Ureter (tissue), 1 donor: ENCODE measurements around the gene OLFML2A. TPM values are rescaled to one million over a fixed set of nuclear protein-coding genes. Genes with fewer than 3 reads are reported as not detected.
A peak's percentile ranks its signal among the peaks of the same experiment; 100 is the strongest.

Experiments used
- DNase-seq: peaks from one replicate; pipeline ENCODE4 v3.0.0-alpha.2; 2020; ENCODE audit warnings: low spot score
- total RNA-seq: library from RNA; stranded (reverse); gene quantifications from one replicate; pipeline ENCODE4 v1.2.4, GENCODE V29; 2023
- donor health status: DM: yes; HTN: yes; CAD: no.

Gene OLFML2A
- total RNA-seq, 1 donor from 2014 or later: 13.1 TPM

DNA sequence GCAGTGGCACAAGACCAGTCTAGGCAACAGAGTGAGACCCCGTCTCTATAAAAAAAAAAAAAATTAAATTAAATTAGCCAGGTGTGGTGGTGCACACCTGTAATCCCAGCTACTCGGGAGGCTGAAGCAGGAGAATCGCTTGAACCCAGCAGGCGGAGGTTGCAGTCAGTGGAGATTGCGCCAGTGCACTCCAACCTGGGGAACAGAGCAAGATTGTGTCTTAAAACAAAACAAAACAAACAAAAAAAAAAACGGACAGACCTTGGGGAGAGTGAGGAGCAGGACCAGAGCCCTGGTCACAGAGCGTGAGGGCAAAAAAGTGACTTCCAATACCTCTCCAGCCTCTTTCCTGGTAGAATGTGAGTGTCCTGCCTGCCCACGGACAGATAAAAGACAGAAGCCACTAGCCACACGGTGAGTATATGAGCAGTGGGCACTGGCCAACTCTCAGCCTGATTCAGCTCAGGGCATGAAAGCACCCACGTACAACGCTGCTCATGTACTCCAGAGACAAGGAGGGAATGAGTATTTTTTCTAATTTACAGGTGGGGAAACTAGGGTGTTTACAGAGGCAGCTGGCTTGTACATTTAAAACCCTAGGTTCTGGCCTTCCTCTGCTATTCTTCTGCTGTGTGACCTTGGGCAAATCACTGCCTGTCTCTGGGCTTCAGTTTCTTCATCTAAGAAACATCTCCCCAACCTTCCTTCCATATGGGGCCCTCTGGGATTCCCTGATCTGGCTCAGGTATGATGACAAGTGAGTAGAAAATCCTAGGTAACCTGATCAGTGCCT, 1.8 kb downstream of the OLFML2A start:
- DNase-seq: no peak

DNA sequence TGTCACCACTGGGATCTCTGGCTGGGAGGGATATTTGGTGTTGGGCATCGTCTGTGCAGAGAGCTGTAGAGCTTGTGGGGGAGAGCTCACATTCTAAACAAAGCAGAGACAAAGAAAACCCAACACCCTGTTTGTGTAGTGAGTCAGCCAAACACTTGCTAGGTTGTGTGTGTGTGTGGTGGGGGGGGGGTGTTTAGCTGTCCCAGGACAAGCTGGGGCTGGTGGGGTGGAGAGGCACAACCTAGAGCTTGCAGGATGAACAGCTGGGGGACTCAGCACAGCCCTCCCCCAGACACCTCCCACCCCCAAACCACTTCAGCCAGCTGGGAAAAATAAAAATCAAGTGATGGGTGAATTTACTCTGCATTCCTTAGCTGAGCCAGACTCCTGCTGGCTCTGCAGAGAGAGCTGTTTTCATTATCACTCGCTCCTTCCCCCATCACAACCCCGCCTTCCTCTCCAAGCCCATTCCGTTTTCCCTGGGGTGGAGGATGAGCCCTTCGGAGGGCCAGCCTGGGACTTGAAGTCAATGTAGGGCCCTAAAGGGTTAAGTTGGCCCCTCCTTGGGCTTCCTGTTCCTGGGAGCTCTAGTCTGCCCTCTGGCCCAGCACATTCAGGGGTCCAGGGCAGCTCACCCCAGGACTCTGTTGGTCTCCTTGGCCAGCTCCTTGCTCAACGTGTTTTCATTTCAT, 2.6 kb downstream of the OLFML2A start:
- DNase-seq: peak; percentile 53

DNA sequence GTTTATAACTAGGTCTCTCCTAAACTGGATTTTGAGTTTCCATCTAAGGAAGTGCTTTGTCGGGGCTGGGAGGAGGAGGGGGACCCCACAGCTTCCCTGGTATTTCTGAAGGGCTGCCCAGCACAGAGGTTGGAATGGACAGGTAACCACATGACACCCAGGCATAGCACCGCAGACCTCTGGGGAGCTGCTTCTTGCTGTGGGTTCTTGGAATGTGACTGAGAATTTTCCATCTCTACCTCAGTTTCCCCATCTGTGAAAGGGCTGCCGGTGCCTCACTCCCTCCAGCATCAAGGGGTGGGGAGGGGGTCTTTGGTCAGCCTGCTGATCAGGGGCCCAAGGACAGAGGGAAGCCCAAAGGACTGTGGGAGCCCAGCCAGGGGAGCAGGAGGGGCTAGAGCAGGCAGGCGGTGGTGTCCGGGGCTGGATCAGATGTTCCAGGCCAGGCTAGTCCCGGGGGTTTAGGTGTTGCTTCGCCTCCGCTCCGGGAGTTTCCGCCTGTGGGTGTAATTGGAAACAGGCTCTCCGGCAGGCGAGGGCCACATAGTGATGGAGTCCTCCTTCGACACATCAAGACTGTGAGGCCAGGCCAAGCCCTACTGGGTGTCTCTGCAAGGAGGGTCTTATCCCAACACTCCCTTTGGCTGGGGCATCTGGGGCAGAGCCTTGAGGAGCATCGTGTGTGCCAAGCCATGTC, 3.3 kb downstream of the OLFML2A start:
- DNase-seq: peak; percentile 49

DNA sequence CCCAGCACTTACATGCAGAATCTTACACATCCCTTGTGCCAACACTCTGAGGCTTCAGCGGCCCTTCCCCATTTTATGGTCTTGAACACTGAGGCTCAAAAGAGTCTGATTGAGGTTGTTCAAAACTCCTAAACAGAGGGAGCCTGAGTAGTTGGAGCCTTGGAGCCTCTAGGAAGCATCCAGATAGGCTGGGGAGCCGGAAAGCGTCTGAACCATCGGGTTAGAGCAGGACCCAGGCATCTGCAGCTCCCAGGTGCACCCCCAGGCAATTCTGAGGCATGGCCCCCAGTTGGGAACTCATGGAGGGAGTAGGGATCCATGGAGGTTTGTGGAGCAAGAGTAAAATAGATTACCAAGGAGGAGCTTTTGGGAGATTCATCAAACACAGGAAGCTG, 3.8 kb downstream of the OLFML2A start:
- peak; percentile 33 for DNase-seq

DNA sequence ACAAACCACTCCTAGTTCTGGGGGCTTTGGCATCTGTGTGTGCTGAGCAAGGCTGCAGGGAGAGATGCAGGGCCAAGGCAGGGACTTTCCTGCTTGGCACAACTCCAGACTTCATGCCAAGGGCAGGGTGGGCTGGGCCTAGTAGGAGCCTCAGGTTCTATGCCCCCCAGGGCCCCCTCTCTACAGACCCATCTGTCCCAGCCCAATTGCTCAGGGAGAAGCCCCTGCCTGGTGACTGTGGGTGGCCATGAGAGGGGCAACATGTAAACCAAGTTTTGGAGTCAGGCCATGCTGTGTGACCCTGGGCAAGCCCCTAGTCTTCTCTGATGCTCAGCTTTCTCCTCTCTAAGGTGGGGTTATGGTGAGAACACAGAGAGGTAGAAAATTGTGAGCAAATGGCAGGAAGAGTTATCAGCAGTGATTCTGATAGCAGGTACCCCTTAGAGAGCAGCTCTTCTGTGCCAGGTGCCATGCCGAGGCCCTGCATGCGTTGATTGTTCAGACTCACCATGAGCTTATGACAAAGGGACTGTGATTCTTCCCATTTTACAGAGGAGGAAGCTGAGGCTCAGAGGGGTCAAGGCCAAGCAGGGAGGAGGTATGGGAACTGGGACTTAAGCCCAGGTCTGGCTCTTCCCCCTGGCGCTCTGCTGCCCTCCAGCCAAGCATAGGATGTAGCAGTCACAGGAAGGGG, 5.2 kb downstream of the OLFML2A start:
- peak; percentile 38 for DNase-seq

DNA sequence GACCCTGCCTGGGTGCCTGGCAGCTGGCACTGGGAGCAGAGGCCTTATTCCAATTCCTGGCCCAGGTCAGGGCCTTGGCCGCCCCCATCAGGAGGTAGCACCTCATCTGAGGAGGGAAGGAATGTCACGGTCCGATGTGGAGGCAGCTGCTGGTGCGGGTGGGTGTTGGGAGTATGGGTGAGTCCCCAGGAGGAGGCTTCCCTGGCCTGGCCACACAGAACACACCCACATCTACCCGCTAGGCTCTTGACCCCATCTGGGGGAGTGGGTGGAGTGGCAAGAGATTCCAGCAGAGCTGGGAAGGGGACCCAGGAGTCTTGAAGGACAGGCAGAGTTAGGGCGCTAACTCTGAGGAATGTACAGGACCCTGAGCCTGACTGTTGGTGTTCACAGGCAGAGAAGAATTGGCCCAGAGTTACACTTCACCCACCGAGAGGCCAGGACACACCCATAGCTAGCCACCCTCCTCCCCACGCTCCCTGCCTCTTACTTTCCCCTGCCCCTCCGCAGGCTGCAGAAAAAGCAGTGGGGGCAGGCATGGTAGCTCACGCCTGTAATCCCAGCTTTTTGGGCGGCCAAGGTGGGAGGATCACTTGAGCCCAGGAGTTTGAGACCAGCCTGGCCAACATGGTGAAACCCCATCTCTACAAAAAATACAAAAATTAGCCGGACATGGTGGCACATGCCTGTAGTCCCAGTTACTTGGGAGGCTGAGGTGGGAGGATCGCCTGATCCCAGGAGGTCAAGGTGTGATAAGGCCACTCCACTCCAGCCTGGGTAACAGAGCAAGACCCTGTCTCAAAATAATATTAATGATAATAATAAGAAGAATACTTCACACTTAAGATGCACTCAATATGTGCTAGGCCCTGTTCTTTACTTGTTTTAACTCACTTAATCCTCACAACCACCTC, 6.0 kb downstream of the OLFML2A start:
- DNase-seq: peak; percentile 41

DNA sequence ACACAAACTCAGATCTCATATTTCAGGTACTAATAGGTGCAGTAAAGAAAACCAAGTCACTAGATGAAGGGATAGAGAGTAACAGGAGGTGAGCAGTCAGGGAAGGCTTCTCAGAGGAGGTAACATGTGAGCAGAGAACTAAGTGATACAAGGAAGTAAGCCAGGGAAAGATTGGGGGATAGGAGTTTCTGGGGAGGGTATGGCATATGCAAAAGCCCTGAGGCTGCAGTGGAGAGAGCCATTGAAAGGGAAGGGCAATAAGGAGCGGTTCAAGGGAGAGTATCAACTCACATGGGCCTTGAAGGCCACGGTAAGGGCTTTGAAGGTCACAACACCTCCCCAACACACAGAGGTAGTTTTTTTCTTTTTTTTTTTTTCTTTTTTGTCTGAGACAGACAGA, 6.9 kb downstream of the OLFML2A start:
- no peak for DNase-seq

DNA sequence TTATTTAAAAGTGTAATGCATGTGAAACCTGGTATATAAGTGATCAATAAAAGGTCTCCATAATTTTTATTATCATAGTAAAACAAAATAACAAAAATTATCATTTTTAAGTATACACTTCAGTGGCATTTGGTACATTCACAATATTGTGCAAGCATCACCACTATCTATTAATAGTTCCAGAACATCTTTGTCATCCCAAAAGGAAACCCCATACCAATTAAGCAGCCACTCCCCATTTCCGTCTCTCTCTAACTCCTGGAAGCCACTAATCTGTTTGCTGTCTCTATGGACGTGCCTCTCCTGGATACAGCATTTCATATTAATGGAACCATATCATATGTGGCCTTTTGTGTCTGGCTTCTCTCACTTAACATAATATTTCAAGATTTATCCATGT, 7.6 kb downstream of the OLFML2A start:
- peak; percentile 23 for DNase-seq

DNA sequence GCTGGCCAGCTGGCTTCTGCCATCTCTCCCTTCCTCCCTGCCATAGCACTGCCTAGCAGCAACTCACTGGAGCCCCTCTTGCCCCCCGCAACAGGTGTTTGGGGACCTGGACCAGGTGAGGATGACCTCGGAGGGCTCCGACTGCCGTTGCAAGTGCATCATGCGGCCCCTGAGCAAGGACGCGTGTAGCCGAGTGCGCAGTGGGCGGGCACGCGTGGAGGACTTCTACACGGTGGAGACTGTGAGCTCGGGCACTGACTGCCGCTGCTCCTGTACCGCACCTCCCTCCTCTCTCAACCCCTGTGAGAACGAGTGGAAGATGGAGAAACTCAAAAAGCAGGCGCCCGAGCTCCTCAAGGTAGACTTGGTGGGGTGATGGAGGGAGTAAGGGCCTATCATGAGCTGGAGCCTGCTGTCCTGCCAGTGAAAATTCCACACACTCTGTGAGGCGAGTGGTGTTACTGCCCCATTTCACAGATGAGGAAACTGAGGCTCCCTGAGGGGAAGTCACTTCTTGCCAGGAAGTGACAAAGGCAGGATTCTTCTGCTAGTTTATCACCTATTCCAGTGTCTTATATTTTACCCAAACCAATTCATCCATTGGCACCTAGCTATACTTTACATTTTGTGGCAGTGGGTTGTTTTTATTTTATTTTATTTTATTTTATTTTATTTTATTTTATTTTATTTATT, 10.1 kb downstream of the OLFML2A start:
- DNase-seq: peak; percentile 39

DNA sequence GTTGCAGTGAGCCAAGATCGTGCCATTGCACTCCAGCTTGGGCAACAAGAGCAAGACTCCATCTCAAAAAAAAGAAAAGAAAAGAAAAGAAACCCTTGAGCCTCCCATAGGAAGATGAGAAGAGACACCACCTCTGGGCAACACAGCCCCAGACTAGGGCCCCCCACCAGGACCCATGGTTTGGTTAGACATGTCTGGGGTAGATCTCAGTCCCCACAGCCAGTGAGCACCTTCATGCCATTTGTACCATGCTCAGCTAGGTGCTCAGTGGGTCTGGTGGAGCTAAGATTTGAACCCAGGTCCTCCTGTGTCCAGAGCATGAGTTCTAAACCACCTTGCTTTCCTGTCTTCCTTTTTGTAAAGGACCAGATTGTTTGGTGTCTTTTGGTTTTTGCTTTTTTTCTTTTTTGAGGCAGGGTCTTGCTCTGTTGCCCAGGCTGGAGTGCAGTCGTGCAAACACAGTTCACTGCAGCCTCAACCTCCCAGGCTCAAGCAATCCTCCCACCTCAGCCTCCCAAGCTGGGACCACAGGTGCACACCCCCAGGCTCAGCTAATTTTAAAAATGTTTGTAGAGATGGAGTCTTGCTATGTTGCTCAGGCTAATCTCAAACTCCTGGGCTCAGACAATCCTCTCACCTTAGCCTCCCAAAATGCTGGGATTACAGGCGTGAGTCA, 11.7 kb downstream of the OLFML2A start:
- no peak for DNase-seq

DNA sequence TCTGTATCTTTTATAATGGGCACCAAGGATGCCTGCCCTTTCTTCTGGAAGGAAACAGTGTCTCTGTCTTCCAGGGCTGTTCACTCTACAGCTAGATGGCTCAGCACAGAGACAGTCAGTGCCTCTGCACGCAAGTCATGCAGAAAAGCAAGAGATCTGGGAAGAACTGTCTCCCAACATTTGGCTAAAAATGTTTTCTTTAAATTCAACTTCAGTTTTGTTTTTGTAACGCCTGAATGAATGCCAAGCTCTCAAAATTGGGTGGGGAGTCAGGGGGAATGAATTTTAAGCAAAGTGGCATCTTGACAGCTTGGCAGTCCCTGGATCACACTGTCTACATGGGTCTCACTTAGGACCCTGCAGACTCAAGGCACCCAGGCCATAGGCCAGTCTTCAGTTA, 12.6 kb downstream of the OLFML2A start:
- no peak for DNase-seq

DNA sequence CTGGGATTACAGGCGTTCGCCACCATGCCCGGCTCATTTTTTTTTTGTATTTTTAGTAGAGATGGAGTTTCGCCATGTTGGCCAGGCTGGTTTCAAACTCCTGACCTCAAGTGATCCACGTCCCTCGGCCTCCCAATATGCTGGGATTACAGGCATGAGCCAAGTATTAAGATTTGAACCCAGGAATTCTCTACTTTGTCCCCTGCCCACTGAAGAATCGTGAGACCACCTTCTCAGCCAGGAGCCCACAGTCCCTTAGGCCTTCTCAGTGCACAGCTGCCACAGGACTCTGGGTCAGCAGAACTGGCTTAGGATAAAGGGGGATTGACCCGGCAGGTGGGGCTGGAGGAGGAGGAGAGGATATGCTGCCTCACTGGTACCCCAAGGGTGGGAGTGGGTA, 13.4 kb downstream of the OLFML2A start:
- DNase-seq: no peak

DNA sequence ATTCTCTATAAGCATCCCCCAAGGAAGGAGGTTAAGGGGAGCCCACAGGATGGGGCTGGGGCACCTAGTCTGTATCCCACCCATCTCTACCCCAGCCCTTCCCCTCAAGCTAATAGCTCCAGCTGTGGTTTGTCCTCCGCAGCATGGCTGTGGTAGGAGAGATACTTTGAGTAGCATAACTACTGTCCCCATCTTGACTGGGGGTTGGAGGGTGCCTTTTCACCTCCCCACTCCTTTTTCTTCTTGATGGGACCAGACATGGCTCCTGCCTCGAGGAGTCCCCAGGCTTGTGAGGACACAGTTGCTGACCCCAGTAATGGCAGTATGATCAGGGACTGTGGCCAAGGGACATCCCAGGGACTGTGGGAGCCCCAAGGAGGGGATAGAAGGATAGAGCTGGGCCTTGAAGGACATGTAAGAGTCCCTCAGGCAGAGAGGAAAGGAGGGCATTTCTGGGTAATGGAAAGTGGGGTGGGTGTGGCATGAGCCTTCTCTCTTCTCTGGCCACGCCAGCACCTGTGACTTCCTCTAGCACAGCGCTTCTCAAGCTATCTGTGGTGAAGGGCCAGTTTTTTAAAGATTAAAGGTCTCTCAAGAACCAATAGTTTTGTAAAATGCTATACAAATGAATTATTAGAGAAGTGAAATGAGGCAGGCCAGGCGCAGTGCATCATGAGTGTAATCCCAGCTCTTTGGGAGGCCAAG, 14.0 kb downstream of the OLFML2A start:
- no peak for DNase-seq

DNA sequence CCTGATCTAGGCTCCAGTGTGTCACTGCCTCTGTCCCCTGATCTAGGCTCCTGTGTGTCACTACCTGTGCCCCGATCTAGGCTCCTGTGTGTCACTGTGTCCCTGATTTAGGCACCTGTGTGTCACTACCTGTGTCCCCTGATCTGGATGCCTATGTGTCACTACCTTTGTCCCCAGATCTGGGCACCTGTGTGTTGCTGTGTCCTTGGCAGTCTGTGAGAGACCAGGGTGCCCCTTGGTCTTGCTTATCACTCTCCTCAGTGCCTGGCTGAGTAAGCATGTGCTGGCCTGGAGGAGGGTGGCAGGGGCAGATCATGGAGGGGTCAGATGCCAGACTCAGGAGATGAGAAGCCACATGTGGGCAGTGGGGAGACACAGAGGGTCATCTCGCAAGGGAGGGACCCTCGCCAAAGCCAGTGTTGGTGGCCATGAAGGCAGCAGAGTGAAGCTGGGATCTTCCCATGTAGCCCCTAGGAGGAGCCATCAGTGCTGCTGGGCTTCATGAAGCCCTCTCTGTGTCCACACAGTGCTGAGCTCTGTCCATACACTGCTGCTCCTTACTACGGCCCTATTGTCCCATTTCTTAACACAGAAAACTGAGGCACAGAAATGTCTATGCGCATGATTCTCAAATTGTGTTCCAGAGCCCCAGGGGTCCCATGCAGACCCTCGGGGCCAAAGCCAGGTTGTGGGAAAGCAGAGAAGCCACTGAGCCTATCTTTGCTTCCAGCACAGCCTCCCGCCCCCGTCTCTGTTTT, 15.5 kb downstream of the OLFML2A start:
- DNase-seq: no peak

DNA sequence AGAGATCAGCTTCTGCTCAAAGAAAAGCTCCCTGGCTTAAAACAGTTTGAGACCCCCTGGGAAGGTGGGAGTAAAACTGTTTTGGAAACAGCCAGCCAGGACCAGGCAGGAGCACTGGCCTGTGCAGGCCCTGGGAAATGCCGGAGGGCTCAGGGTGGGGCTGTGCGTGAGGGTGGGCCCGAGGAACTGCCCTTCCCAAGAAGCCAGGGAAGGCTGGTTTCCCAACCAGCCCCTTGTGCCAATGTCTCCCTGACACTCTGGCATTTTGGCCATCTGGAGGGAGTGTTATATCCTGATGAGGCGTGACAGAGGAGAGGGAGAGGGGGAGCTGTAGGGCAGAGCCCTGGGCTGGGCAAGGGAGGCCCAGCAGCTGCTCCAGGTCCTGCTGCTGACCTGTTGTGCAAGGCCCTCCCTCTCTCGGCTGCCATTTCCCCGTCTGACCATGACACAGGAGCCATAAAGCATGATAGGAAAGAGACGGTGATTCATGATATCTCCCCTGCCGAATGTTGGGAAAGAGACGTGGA, 16.1 kb downstream of the OLFML2A start:
- no peak for DNase-seq

DNA sequence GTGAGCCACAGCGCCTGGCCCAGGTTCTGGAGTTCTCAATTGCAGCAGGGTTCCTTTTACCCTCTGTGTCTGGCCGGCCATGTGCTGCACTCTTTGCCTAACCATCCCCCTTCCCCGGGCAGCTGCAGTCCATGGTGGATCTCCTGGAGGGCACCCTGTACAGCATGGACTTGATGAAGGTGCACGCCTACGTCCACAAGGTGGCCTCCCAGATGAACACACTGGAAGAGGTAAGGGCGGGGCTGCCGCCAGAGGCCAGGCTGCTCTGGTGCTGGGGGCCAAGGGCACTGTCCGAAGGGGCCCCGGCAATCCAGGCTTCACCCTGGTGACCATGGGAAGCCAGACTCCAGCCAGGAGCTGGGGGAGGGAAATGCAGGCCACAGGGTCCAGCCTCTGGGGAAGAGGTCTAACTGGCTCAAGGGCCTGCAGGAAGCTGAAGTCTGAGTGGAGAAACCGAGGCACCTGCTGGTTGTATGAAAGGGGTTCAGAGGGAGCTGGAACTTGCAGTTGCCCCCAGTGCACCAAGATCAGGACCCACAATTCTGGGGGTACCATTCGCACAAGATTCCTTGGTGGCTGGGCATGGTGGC, 18.1 kb downstream of the OLFML2A start:
- no peak for DNase-seq

DNA sequence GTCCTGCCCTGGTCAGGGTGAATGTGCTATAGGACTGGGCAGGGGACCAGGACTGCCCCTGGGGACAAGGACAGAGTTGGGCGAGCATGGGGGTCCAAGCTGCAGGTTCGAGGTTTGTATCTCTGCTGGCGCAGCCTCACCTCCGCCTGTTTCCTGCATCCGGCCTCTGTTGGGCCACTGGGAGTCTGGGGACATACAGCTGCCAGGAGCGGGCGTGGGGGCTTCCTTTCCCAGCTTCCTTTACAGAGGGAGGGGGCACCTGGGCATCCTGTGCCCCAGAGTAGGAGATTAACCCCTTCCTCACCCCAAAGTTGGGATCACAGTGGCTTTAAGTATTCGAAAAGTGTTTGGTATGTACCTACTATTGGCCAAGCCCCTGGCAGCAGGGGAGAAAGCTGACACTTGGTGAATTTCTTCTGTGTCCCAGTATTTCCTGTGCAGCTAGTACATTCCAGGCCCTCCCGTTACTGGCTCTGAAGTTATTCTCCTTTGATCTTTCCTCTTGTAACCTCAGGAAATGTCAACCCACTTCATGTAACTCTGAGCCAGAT, 19.0 kb downstream of the OLFML2A start:
- DNase-seq: no peak
